Measurements from ENCODE around the gene PIK3C2B. TPM values are rescaled to one million over a fixed set of nuclear protein-coding genes. Genes with fewer than 3 reads are reported as not detected.

Gene PIK3C2B
- polyA plus RNA-seq, 3 donors = 13.6 to 16.2 (median 14.9) TPM

GRCh38 chr1:204462229-204462561 is 32.4 kb downstream of the PIK3C2B start:
- no peak for DNase-seq (ENCODE audit: low read depth in 3 of 3, low spot score in 2 of 3)

GRCh38 chr1:204461331-204462228 is 33.0 kb downstream of the PIK3C2B start:
- DNase-seq (ENCODE audit: low read depth in 3 of 3, low spot score in 2 of 3) = no peak

GRCh38 chr1:204460346-204460745 is 34.3 kb downstream of the PIK3C2B start:
- no peak for DNase-seq (ENCODE audit: low read depth in 3 of 3, low spot score in 2 of 3)

GRCh38 chr1:204459706-204460105 is 34.9 kb downstream of the PIK3C2B start:
- no peak for DNase-seq (ENCODE audit: low read depth in 3 of 3, low spot score in 2 of 3)

- no peak for DNase-seq (ENCODE audit: low read depth in 3 of 3, low spot score in 2 of 3)
Observed at GRCh38 chr1:204457666-204458065, 36.9 kb downstream of the PIK3C2B start.

GRCh38 chr1:204456826-204457442 is 37.7 kb downstream of the PIK3C2B start:
- peak in 2 of 3 donors; percentile 72 to 77 for DNase-seq (ENCODE audit: low read depth in 3 of 3, low spot score in 2 of 3)

- DNase-seq (ENCODE audit: low read depth in 3 of 3, low spot score in 2 of 3) = no peak
Observed at GRCh38 chr1:204455831-204456145, 38.8 kb downstream of the PIK3C2B start.

GRCh38 chr1:204455063-204455830 is 39.4 kb downstream of the PIK3C2B start:
- no peak for DNase-seq (ENCODE audit: low read depth in 3 of 3, low spot score in 2 of 3)

- DNase-seq (ENCODE audit: low read depth in 3 of 3, low spot score in 2 of 3) = no peak
Observed at GRCh38 chr1:204454476-204454875, 40.1 kb downstream of the PIK3C2B start.

- no peak for DNase-seq (ENCODE audit: low read depth in 3 of 3, low spot score in 2 of 3)
Observed at GRCh38 chr1:204453141-204453772, 41.3 kb downstream of the PIK3C2B start.

- DNase-seq (ENCODE audit: low read depth in 3 of 3, low spot score in 2 of 3) = no peak
Observed at GRCh38 chr1:204451352-204452124, 43.1 kb downstream of the PIK3C2B start.

GRCh38 chr1:204450461-204451257 is 43.9 kb downstream of the PIK3C2B start:
- DNase-seq (ENCODE audit: low read depth in 3 of 3, low spot score in 2 of 3) = no peak

GRCh38 chr1:204449678-204450280 is 44.8 kb downstream of the PIK3C2B start:
- DNase-seq (ENCODE audit: low read depth in 3 of 3, low spot score in 2 of 3) = no peak

- no peak for DNase-seq (ENCODE audit: low read depth in 3 of 3, low spot score in 2 of 3)
Observed at GRCh38 chr1:204448991-204449677, 45.5 kb downstream of the PIK3C2B start.

- DNase-seq (ENCODE audit: low read depth in 3 of 3, low spot score in 2 of 3) = no peak
Observed at GRCh38 chr1:204448344-204448964, 46.2 kb downstream of the PIK3C2B start.

- DNase-seq (ENCODE audit: low read depth in 3 of 3, low spot score in 2 of 3) = no peak
Observed at GRCh38 chr1:204447736-204448135, 46.9 kb downstream of the PIK3C2B start.

- DNase-seq (ENCODE audit: low read depth in 3 of 3, low spot score in 2 of 3) = no peak
Observed at GRCh38 chr1:204447190-204447589, 47.4 kb downstream of the PIK3C2B start.
